Peyer's patch (tissue), 4 donors: ENCODE results near the gene RGS21.

Source experiments
- CTCF ChIP-seq, 6 experiments: fragments of 450-650 bp in 4 of 6; fragments of 200-600 bp in 2 of 6; sonication (generic) in 1 of 6; IDR thresholded peaks; one replicate each; pipeline ENCODE4 v1.5.1; 2017 to 2019; ENCODE audit warnings: antibody characterized with exemption in 6 of 6, mild to moderate bottlenecking in 3 of 6, moderate library complexity in 1 of 6
- POLR2A ChIP-seq, 2 donors: fragments of 450-650 bp; IDR thresholded peaks; one replicate each; pipeline ENCODE4 v1.5.1; 2017; ENCODE audit warnings: antibody characterized with exemption in 2 of 2, mild to moderate bottlenecking in 2 of 2, moderate library complexity in 2 of 2

- TF ChIP-seq CTCF (IDR thresholded peaks at IDR 0.05) (no peak), POLR2A (IDR thresholded peaks at IDR 0.05) (no peak)
Observed at GRCh38 chr1:192379554-192379953, 62.8 kb downstream of the RGS21 start.
